OCI-LY3 (cell line): ENCODE measurements around the gene GANAB.
A peak's percentile ranks its signal among the peaks of the same experiment; 100 is the strongest.

Source experiments
- H2AFZ ChIP-seq: fragments of 200-600, 300-600 bp; shearing (Covaris generic); 2 replicates; pipeline ENCODE4 v1.6.0; 2014; ENCODE audit warnings: antibody characterized with exemption, low read depth, low read length
- H3K27ac ChIP-seq: fragments of 200-600, 300-600 bp; sonication (generic); 2 replicates; pipeline ENCODE4 v1.5.1; 2014; ENCODE audit warnings: mild to moderate bottlenecking, low read length, moderate library complexity, mixed read lengths
- H3K27me3 ChIP-seq: fragments of 200-600, 300-600 bp; sonication (generic); 2 replicates; pipeline ENCODE4 v1.6.1; 2014; ENCODE audit warnings: low read depth, low read length, mixed read lengths
- H3K36me3 ChIP-seq: fragments of 200-600, 300-600 bp; sonication (generic); replicated peaks from 2 replicates; pipeline ENCODE3; 2014; ENCODE audit warnings: low read depth, low read length, mixed read lengths
- H3K4me1 ChIP-seq: fragments of 300-600, 200-600 bp; sonication (generic); 2 replicates; pipeline ENCODE4 v1.6.1; 2014; ENCODE audit warnings: low read length, mixed read lengths
- H3K4me2 ChIP-seq: fragments of 200-600, 300-600 bp; sonication (generic); 2 replicates; pipeline ENCODE4 v1.6.1; 2014; ENCODE audit warnings: low read length, mixed read lengths
- H3K4me3 ChIP-seq: fragments of 300-600, 200-600 bp; sonication (generic); 2 replicates; pipeline ENCODE4 v1.5.1; 2014; ENCODE audit warnings: antibody characterized with exemption, mild to moderate bottlenecking, low read length, moderate library complexity
- H3K79me2 ChIP-seq: fragments of 300-600, 200-600 bp; shearing (Covaris generic); 2 replicates; pipeline ENCODE4 v1.6.1; 2014; ENCODE audit warnings: mild to moderate bottlenecking, low read length, mixed read lengths
- H3K9ac ChIP-seq: fragments of 300-600, 200-600 bp; shearing (Covaris generic); 2 replicates; pipeline ENCODE4 v1.6.0; 2014; ENCODE audit warnings: mild to moderate bottlenecking, low read length, moderate library complexity
- H3K9me3 ChIP-seq: fragments of 200-600, 300-600 bp; shearing (Covaris generic); 2 replicates; pipeline ENCODE4 v1.6.1; 2014; ENCODE audit warnings: low read length, mixed read lengths; ENCODE audit not compliant: insufficient read depth
- H4K20me1 ChIP-seq: fragments of 200-600, 300-600 bp; sonication (generic); 2 replicates; pipeline ENCODE4 v1.6.1; 2016; ENCODE audit warnings: low read length, mixed read lengths; ENCODE audit not compliant: insufficient read depth
- EZH2phosphoT487 ChIP-seq: fragments of 200-600 bp; shearing (Covaris generic); IDR thresholded peaks from 2 replicates; pipeline ENCODE4 v1.6.1; 2018; ENCODE audit warnings: antibody characterized with exemption, mixed run types, low read depth
- TF ChIP-seq, protein P1 (sequence below): fragments of 200-600, 300-600 bp; sonication (generic); IDR thresholded peaks from 2 replicates; pipeline ENCODE4 v1.5.1; 2014; ENCODE audit warnings: antibody characterized with exemption, low read length, low read depth

Gene GANAB

DNA sequence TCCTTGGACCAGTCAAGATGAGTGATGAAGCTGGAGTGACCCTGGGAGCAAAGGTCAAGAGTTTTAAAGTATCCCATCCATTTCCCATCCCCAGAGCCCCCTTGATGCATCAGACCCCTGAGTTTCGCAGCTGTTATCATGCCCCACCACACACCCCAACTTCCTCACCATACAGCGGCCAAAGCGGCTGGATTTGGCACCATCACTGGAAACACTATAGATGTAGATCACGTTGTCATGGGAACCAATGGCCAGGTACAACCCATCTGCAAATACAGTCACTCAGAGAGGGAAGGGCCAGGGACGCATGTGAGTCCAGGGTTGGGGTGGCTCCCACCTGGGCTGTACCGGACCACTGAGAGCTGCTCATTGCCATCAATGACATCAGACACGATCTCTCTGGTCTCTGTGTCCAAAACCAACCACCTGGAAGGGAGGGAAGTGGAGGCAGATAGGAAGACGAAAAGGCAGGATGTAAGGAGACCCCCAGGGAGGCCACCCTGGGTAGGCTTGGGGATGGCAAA is 42.6 kb downstream of the GANAB start:
- H2AFZ ChIP-seq = no peak overlapping the region
- H3K4me1 ChIP-seq = peaks cover 20% of the 10 kb centered on the region
- H3K9ac ChIP-seq = no peak overlapping the region
- no peaks in the 10 kb centered on the region for H3K27me3 ChIP-seq
- TF ChIP-seq, protein P1, sequence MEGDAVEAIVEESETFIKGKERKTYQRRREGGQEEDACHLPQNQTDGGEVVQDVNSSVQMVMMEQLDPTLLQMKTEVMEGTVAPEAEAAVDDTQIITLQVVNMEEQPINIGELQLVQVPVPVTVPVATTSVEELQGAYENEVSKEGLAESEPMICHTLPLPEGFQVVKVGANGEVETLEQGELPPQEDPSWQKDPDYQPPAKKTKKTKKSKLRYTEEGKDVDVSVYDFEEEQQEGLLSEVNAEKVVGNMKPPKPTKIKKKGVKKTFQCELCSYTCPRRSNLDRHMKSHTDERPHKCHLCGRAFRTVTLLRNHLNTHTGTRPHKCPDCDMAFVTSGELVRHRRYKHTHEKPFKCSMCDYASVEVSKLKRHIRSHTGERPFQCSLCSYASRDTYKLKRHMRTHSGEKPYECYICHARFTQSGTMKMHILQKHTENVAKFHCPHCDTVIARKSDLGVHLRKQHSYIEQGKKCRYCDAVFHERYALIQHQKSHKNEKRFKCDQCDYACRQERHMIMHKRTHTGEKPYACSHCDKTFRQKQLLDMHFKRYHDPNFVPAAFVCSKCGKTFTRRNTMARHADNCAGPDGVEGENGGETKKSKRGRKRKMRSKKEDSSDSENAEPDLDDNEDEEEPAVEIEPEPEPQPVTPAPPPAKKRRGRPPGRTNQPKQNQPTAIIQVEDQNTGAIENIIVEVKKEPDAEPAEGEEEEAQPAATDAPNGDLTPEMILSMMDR = no peak
- TF ChIP-seq EZH2phosphoT487 = no peak
- no peak overlapping the region for H3K4me2 ChIP-seq
- peaks cover 30% of the 10 kb centered on the region for H3K36me3 ChIP-seq
- no peak overlapping the region for H3K27ac ChIP-seq
- peaks cover 28% of the 10 kb centered on the region for H3K79me2 ChIP-seq
- no peaks in the 10 kb centered on the region for H4K20me1 ChIP-seq
- no peaks in the 10 kb centered on the region for H3K9me3 ChIP-seq
- H3K4me3 ChIP-seq = no peak overlapping the region

DNA sequence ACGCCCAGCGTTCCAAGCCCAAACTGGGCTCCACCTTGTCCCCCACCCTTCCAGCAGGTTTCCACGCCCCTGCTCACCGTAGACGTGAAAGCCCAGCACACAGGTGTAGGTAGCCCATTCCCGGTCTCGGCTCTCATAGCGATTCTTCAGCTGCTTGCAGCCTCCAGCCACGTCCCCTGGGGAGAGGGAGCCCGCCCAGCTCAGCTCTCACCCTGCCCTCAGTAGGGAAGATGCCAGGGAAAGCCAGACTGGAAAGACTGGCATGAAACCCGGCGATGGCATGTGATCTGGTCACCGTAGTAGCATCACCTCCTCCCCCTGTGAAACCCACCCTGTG is 43.4 kb downstream of the GANAB start:
- Histone ChIP-seq H4K20me1 (no peaks in the 10 kb centered on the region), H3K27me3 (no peaks in the 10 kb centered on the region), H3K9me3 (no peaks in the 10 kb centered on the region), H3K79me2 (peaks cover 36% of the 10 kb centered on the region), H3K9ac (no peak overlapping the region), H3K4me1 (peaks cover 25% of the 10 kb centered on the region), H3K4me3 (no peak overlapping the region), H3K4me2 (no peak overlapping the region), H2AFZ (no peak overlapping the region), H3K27ac (no peak overlapping the region), H3K36me3 (peaks cover 38% of the 10 kb centered on the region)
- TF ChIP-seq, protein P1 = no peak
- no peak for TF ChIP-seq EZH2phosphoT487

DNA sequence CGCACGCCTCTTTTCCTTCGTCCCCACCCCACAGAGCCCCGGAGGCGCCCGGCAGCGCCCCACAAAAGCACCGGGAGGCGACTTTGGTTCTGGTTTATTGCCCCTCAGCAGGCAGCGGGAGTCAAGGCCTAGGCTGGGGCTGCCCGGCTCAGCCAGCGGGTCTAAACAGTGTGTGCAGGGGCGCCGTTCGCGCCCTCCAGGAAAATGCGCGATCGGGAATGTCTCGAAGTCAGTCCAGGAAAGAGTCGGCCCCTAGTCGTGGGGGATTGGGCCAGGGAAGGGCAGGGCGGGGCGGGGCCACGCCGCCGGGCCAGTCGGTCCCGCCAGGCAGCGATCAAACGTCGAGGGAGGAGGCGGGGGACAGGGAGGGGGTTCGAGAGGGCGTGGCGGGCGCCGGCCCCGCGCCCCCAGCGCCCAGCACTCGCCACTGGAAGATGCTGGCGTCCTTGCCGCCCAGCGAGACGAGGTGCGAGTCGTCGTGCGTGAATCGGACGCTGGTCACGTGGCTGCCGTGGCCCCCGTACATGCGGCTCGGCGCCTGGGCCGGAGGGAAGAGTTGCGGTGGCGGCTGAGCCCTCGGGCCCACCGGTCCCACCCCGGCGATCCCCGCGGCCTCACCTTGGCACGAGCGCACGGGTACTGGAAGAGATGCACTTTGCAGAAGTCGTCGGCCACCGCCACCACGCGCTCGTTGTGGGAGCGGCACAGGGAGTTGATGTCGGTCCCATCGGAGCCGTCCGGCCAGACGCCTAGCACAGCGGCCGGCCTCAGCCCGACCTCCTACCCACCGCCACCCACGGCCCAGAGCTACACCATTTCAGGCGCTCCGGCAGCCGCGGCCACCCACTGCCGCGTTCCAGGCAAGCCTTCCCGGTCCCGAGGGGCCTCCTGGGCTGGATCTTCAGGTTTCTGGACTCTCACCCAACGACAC is 44.0 kb downstream of the GANAB start:
- TF ChIP-seq EZH2phosphoT487 = no peak
- TF ChIP-seq, protein P1 = no peak
- no peaks in the 10 kb centered on the region for H3K27me3 ChIP-seq
- no peak overlapping the region for H2AFZ ChIP-seq
- no peak overlapping the region for H3K9ac ChIP-seq
- H3K4me2 ChIP-seq = peak overlapping the region; percentile 53
- peaks cover 40% of the 10 kb centered on the region for H3K36me3 ChIP-seq
- H4K20me1 ChIP-seq = no peaks in the 10 kb centered on the region
- H3K79me2 ChIP-seq = peaks cover 42% of the 10 kb centered on the region
- peak overlapping the region; percentile 30; the same call in 1 of the 2 replicates for H3K4me3 ChIP-seq
- no peaks in the 10 kb centered on the region for H3K9me3 ChIP-seq
- H3K4me1 ChIP-seq = peaks cover 25% of the 10 kb centered on the region
- no peak overlapping the region for H3K27ac ChIP-seq

DNA sequence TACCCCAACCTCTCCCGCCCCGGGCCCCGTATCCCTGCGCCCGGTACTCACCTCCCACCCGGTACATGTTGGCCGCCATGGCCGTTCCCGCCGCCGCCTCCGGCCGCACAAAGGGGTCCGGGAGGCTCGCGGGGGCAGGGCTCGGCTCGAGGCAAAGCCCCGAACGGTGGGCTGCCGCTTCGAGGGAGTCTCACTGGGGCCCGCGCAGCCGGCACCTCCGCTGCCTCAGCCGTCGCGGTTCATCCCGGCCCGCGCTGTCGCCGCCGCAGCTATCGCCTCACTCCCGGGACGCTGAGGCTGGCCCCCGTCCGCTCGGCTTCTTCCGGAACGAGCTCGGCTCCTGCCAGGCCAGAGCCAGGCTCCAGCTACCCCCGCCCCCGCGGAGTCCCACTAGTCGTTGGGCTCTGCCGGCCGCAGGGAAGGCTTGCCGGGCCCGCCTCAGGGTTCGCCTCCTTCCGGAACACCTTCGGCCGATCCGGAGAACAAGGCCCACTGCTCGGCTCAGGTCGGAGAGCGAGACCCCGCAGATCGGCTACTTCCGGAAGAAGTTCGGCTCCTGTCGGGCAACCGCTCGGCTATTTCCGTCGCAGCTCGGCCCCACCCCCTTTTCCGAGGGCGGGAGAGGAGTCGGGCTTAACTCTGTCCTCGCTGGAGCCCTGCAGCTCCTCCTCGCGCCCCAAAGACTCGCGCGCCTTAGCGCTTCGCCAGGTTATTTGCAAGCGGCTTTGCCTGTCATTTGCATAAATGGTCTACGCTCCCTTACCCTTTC is 44.9 kb downstream of the GANAB start, which contains the start of gene MTA2:
TSS of gene MTA2 (minus strand) at position 494 of the 769 bp plus-strand sequence. CDS start at position 79, 415 bp downstream.
- Histone ChIP-seq H3K4me2 (peak within 1 kb of the TSS; percentile 88), H3K36me3 (peaks cover 45% of the 10 kb centered on the region), H2AFZ (0 out of 2 replicates have a peak within 1 kb of the TSS, but pooled peaks have one; percentile 20)

More for the DNA sequence above, 44.9 kb downstream of the GANAB start, which contains the start of gene MTA2:
- no peaks in the 10 kb centered on the region for H3K9me3 ChIP-seq
- peak within 1 kb of the TSS; percentile 82 for H3K27ac ChIP-seq
- no peaks in the 10 kb centered on the region for H3K27me3 ChIP-seq
- H3K4me1 ChIP-seq = peaks cover 25% of the 10 kb centered on the region
- H4K20me1 ChIP-seq = no peaks in the 10 kb centered on the region
- TF ChIP-seq EZH2phosphoT487 = no peak
- peaks cover 43% of the 10 kb centered on the region for H3K79me2 ChIP-seq
- peak within 1 kb of the TSS; percentile 97 for H3K9ac ChIP-seq
- H3K4me3 ChIP-seq = peak within 1 kb of the TSS; percentile 87
